Keratinocyte (primary cell): ENCODE measurements around the gene EEF1AKMT1. TPM values are rescaled to one million over a fixed set of nuclear protein-coding genes. Genes with fewer than 3 reads are reported as not detected.

Experiments
- DNase-seq: peaks from one replicate; pipeline ENCODE4 v3.0.0-alpha.2; 2011; ENCODE audit warnings: low read depth, missing footprints, low spot score
- FAIRE-seq: peaks from 2 replicates; lab custom pipeline; 2011; peaks lifted over from hg19 to GRCh38; lab: Jason Lieb, UNC
- H2AFZ ChIP-seq: 2 replicates; pipeline ENCODE4 v1.6.0; 2012; ENCODE audit warnings: low read length, control low read depth, inconsistent platforms; ENCODE audit not compliant: control insufficient read depth
- H3K27ac ChIP-seq: 2 replicates; pipeline ENCODE4 v1.5.1; 2011; ENCODE audit warnings: low read length; ENCODE audit not compliant: control insufficient read depth, insufficient read depth
- H3K27me3 ChIP-seq: 3 replicates; pipeline ENCODE4 v1.6.0; 2011; ENCODE audit warnings: low read length; ENCODE audit not compliant: control insufficient read depth, insufficient read depth; ENCODE audit errors: extremely low read depth
- H3K36me3 ChIP-seq, 2 experiments: 2 replicates in 1 of 2; 3 replicates in 1 of 2; pipeline ENCODE4 v1.5.1; 2011; ENCODE audit warnings: low read length in 2 of 2, mild to moderate bottlenecking in 1 of 2; ENCODE audit not compliant: control insufficient read depth in 2 of 2, insufficient read depth in 2 of 2; ENCODE audit errors: extremely low read depth in 1 of 2
- H3K4me1 ChIP-seq: 3 replicates; pipeline ENCODE4 v1.5.1; 2011; ENCODE audit warnings: low read length; ENCODE audit not compliant: control insufficient read depth, insufficient read depth; ENCODE audit errors: extremely low read depth
- H3K4me2 ChIP-seq: 3 replicates; pipeline ENCODE4 v1.6.0; 2011; ENCODE audit warnings: low read depth, low read length; ENCODE audit not compliant: control insufficient read depth, insufficient read depth; ENCODE audit errors: extremely low read depth
- H3K4me3 ChIP-seq, 3 experiments: fragments of 200-600 bp in 1 of 3; sonication (generic) in 1 of 3; 2 replicates in 2 of 3; 3 replicates in 1 of 3; pipeline ENCODE4 v1.5.1; 2011 to 2016; ENCODE audit warnings: low read length in 3 of 3, mild to moderate bottlenecking in 3 of 3, control low read depth in 2 of 3, inconsistent platforms in 1 of 3, low read depth in 1 of 3, mixed read lengths in 1 of 3, mixed run types in 1 of 3, moderate library complexity in 1 of 3; ENCODE audit not compliant: control insufficient read depth in 2 of 3, insufficient read depth in 2 of 3; ENCODE audit errors: extremely low read depth in 1 of 3
- H3K79me2 ChIP-seq: 2 replicates; pipeline ENCODE4 v1.6.0; 2012; ENCODE audit warnings: low read length; ENCODE audit not compliant: control insufficient read depth, insufficient read depth
- H3K9ac ChIP-seq: 3 replicates; pipeline ENCODE4 v1.6.0; 2011; ENCODE audit warnings: low read length; ENCODE audit not compliant: control insufficient read depth, insufficient read depth; ENCODE audit errors: extremely low read depth
- H3K9me1 ChIP-seq: 3 replicates; pipeline ENCODE4 v1.6.0; 2011; ENCODE audit warnings: low read length; ENCODE audit not compliant: control insufficient read depth, insufficient read depth; ENCODE audit errors: extremely low read depth
- H3K9me3 ChIP-seq: 2 replicates; pipeline ENCODE4 v1.5.1; 2012; ENCODE audit warnings: low read depth, low read length; ENCODE audit not compliant: control insufficient read depth
- H4K20me1 ChIP-seq: 3 replicates; pipeline ENCODE4 v1.6.0; 2011; ENCODE audit warnings: low read length; ENCODE audit not compliant: control insufficient read depth, insufficient read depth; ENCODE audit errors: extremely low read depth
- EZH2 ChIP-seq: IDR thresholded peaks from one replicate; pipeline ENCODE4 v1.6.1; 2012; ENCODE audit warnings: inconsistent platforms, mild to moderate bottlenecking, low read length, moderate library complexity
- dilution Hi-C: fragments of 300-500 bp; cut with MboI; formaldehyde crosslinking; loops from one replicate; pipeline ENCODE4 v1.7.0; 2020; ENCODE audit warnings: low sequenced_read_pairs; ENCODE audit not compliant: extremely low pct_ligation_motif_present
- polyA plus RNA-seq, 5 experiments: library from polyadenylated mRNA; depleted of rRNA in 3 of 5; stranded (reverse) in 3 of 5; stranded (forward) in 1 of 5; unstranded in 1 of 5; fragments of >200 nt; gene quantifications; 1 replicate in 1 of 5; 2 replicates in 3 of 5; 3 replicates in 1 of 5; pipeline versions ENCODE4 v1.2.1 to v1.2.3, GENCODE V29; 2011 to 2012; ENCODE audit warnings: missing spikeins in 2 of 5, low read depth in 1 of 5, low replicate concordance in 1 of 5
- TF ChIP-seq, protein P1 (sequence below), 3 experiments: IDR thresholded peaks in 1 of 3; conservative IDR thresholded peaks in 1 of 3; optimal IDR thresholded peaks in 1 of 3; 2 replicates in 2 of 3; 3 replicates in 1 of 3; pipeline versions ENCODE3 to v1.5.1; 2011; ENCODE audit warnings: low read length in 3 of 3, mild to moderate bottlenecking in 3 of 3, moderate library complexity in 2 of 3, control low read depth in 1 of 3, inconsistent platforms in 1 of 3; ENCODE audit not compliant: insufficient read depth in 2 of 3; ENCODE audit errors: extremely low read depth in 1 of 3

Gene EEF1AKMT1
- polyA plus RNA-seq, 1 donor (not counting 4 experiments of a cell fraction or from before 2014, with no cell fraction given), result 10.1 TPM

DNA sequence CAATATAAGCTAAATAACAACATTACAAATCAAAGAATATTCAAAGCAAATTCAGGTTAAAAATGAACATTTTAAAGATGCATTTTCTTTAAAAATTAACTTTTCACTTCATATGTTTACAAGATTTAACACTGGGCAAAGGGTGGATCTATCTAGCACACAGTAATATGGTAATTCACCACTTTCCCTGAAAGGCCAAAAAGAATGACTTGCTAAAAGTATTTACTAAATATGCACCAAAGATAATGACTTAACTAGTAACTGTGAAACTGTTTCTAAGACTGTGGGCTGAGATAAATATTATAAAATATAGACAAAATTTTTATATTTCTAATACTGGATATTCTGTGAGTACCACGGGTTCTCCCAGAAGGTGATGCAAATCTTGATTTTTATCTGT, 4.5 kb upstream of the EEF1AKMT1 start:
- Histone ChIP-seq H3K36me3 (peaks cover 2 to 3% of the 10 kb centered on the region in 2 experiments), H3K27me3 (no peaks in the 10 kb centered on the region)
- no peak for FAIRE-seq

DNA sequence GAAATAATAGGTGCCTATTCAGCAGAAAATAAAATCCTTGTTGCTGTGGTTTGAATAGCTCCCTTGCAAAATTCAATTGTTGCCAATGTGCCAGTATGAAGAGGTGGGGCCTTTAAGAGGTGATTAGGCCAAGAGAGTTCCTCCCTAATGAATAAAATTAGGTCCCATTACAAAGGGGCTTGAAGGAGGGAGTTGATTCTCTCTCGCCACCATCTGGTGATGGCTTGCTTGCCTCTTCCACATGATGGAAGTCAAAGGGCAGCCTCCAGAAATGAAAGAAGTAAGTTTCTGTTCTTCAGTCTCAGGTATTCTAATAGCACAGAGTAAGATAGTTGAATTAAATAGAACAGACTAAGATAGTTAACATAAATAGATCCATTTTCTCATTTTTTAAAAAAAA, 3.0 kb upstream of the EEF1AKMT1 start:
- Histone ChIP-seq H3K79me2 (peaks cover 11% of the 10 kb centered on the region), H3K4me1 (peaks cover 9% of the 10 kb centered on the region), H3K4me2 (no peak overlapping the region), H3K9me3 (no peaks in the 10 kb centered on the region), H3K4me3 (no peak overlapping the region), H3K9ac (no peak overlapping the region), H3K9me1 (no peaks in the 10 kb centered on the region), H3K36me3 (peaks cover 2 to 3% of the 10 kb centered on the region in 2 experiments), H3K27me3 (no peaks in the 10 kb centered on the region), H3K27ac (no peak overlapping the region), H4K20me1 (no peaks in the 10 kb centered on the region), H2AFZ (no peak overlapping the region)
- DNase-seq (no peak), FAIRE-seq (no peak)
- dilution Hi-C loops, result no loop called here
- no peak for TF ChIP-seq EZH2
- TF ChIP-seq, protein P1, sequence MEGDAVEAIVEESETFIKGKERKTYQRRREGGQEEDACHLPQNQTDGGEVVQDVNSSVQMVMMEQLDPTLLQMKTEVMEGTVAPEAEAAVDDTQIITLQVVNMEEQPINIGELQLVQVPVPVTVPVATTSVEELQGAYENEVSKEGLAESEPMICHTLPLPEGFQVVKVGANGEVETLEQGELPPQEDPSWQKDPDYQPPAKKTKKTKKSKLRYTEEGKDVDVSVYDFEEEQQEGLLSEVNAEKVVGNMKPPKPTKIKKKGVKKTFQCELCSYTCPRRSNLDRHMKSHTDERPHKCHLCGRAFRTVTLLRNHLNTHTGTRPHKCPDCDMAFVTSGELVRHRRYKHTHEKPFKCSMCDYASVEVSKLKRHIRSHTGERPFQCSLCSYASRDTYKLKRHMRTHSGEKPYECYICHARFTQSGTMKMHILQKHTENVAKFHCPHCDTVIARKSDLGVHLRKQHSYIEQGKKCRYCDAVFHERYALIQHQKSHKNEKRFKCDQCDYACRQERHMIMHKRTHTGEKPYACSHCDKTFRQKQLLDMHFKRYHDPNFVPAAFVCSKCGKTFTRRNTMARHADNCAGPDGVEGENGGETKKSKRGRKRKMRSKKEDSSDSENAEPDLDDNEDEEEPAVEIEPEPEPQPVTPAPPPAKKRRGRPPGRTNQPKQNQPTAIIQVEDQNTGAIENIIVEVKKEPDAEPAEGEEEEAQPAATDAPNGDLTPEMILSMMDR (optimal IDR thresholded peaks at IDR 0.05 in 1 of 3, IDR thresholded peaks at IDR 0.05 in 1 of 3, conservative IDR thresholded peaks at IDR 0.05 in 1 of 3; ENCODE audit: extremely low read depth in 1 of 3, insufficient read depth in 2 of 3, low read length in 3 of 3), result no peak

More for the DNA sequence above, 4.5 kb upstream of the EEF1AKMT1 start:
- dilution Hi-C loops, result no loop called here
- no peak overlapping the region for H3K4me2 ChIP-seq
- TF ChIP-seq EZH2, result no peak
- TF ChIP-seq, protein P1 (optimal IDR thresholded peaks at IDR 0.05 in 1 of 3, IDR thresholded peaks at IDR 0.05 in 1 of 3, conservative IDR thresholded peaks at IDR 0.05 in 1 of 3; ENCODE audit: extremely low read depth in 1 of 3, insufficient read depth in 2 of 3, low read length in 3 of 3), result no peak
- H4K20me1 ChIP-seq, result no peaks in the 10 kb centered on the region
- H3K4me1 ChIP-seq, result no peaks in the 10 kb centered on the region
- no peaks in the 10 kb centered on the region for H3K9me1 ChIP-seq
- H3K79me2 ChIP-seq, result no peaks in the 10 kb centered on the region
- H3K9me3 ChIP-seq, result no peaks in the 10 kb centered on the region
- H2AFZ ChIP-seq, result no peak overlapping the region
- H3K4me3 ChIP-seq, result no peak overlapping the region
- no peak for DNase-seq
- no peak overlapping the region for H3K9ac ChIP-seq
- no peak overlapping the region for H3K27ac ChIP-seq
